BJ (cell line): Measurements from ENCODE around the gene SPINT2. TPM values are rescaled to one million over a fixed set of nuclear protein-coding genes. Genes with fewer than 3 reads are reported as not detected.

ENCODE experiments used
- CTCF ChIA-PET: fragments of 350-600 bp; formaldehyde crosslinking; extraction: SDS; loops from one replicate; lab custom pipeline; 2021; ENCODE audit warnings: antibody characterized with exemption, inconsistent platforms; lab: Yijun Ruan, JAX
- POLR2A ChIA-PET: fragments of 300-600 bp; sonication (Branson Sonifier 250); formaldehyde crosslinking; extraction: SDS; loops from one replicate; lab custom pipeline; 2021; ENCODE audit warnings: antibody characterized with exemption; lab: Charles Lee
- DNase-seq: peaks from one replicate; pipeline ENCODE4 v3.0.0-alpha.2; 2011; ENCODE audit warnings: low read depth
- H3K27me3 ChIP-seq: 2 replicates; pipeline ENCODE4 v1.6.0; 2011; ENCODE audit warnings: low read length; ENCODE audit not compliant: control insufficient read depth, insufficient read depth
- H3K36me3 ChIP-seq: 2 replicates; pipeline ENCODE4 v1.5.1; 2011; ENCODE audit warnings: low read length; ENCODE audit not compliant: control insufficient read depth, insufficient read depth
- H3K4me3 ChIP-seq: 2 replicates; pipeline ENCODE4 v1.5.1; 2011; ENCODE audit warnings: low read depth, mild to moderate bottlenecking, control low read depth, low read length
- CTCF ChIP-seq: IDR thresholded peaks from 2 replicates; pipeline ENCODE4 v1.5.1; 2011; ENCODE audit warnings: low read depth, mild to moderate bottlenecking, control low read depth, inconsistent platforms, low read length, moderate library complexity; ENCODE audit not compliant: insufficient read depth
- polyA plus RNA-seq: library from polyadenylated mRNA; depleted of rRNA; stranded (reverse); fragments of >200 nt; gene quantifications from 2 replicates; pipeline ENCODE4 v1.2.3, GENCODE V29; 2011

SPINT2 gene
- polyA plus RNA-seq, 1 experiment = 45.5 TPM

GRCh38 chr19:38309615-38310278 lies 45.4 kb downstream of the SPINT2 start:
- Histone ChIP-seq H3K27me3 (no peaks in the 10 kb centered on the region), H3K36me3 (peaks cover 8% of the 10 kb centered on the region), H3K4me3 (no peak overlapping the region)
- CTCF ChIA-PET = interaction anchor here (1.0 to 1.4 kb wide), 2 partner anchors 66 to 93 kb away, joined by 3 to 4 read pairs; partner anchors contain the start of gene FAM98C
- POLR2A ChIA-PET = no interaction called here
- DNase-seq = no peak
- no peak for TF ChIP-seq CTCF

- Histone ChIP-seq H3K27me3 (no peaks in the 10 kb centered on the region), H3K4me3 (no peak overlapping the region), H3K36me3 (peaks cover 8% of the 10 kb centered on the region)
- ChIA-PET POLR2A (no interaction called here), CTCF (interaction anchor here (1.4 kb wide), 1 partner anchor 93 kb away, joined by 4 read pairs; the partner anchor contains the start of gene FAM98C)
- no peak for TF ChIP-seq CTCF
- DNase-seq = no peak
These were observed 45.9 kb downstream of the SPINT2 start for GRCh38 chr19:38310279-38310670.

- Histone ChIP-seq H3K36me3 (peaks cover 8% of the 10 kb centered on the region), H3K4me3 (no peak overlapping the region), H3K27me3 (no peaks in the 10 kb centered on the region)
- DNase-seq = no peak
- CTCF ChIA-PET = interaction anchor here (1.4 kb wide), 1 partner anchor 92 kb away, joined by 4 read pairs; the partner anchor contains the start of gene FAM98C
- TF ChIP-seq CTCF = no peak
- POLR2A ChIA-PET = no interaction called here
These were observed 46.6 kb downstream of the SPINT2 start for GRCh38 chr19:38310986-38311385.

GRCh38 chr19:38315657-38316476 lies 51.5 kb downstream of the SPINT2 start, which contains the start of gene YIF1B:
Gene YIF1B, minus strand, starts transcription at chr19:38315947. Its CDS starts 30 bp downstream, at chr19:38315917.
- Histone ChIP-seq H3K4me3 (peak within 1 kb of the TSS; percentile 63), H3K27me3 (no peaks in the 10 kb centered on the region), H3K36me3 (no peaks in the 10 kb centered on the region)
- CTCF ChIA-PET = no interaction called here
- peak; percentile 71 for DNase-seq
- POLR2A ChIA-PET = no interaction called here
- TF ChIP-seq CTCF = peak; percentile 19; the same call in 1 of the 2 replicates
